ENCODE measurements around the gene TMEM259. TPM values are rescaled to one million over a fixed set of nuclear protein-coding genes. Genes with fewer than 3 reads are reported as not detected.

TMEM259 gene
- total RNA-seq, 1 experiment from 2014 or later = 202 TPM

- H3K36me3 ChIP-seq (ENCODE audit: control insufficient read depth in 1 of 2, insufficient read depth in 2 of 2, low read length in 2 of 2) = peaks cover 0 to 4% of the 10 kb centered on the region in 2 experiments; a peak in 2 of 4 replicates
- TSS peak; percentile 83 for BruUV-seq (replicated peaks)
- CTCF ChIA-PET = no interaction called here
- H3K9ac ChIP-seq (ENCODE audit: low read length) = no peak overlapping the region
- no peaks in the 10 kb centered on the region for H3K4me1 ChIP-seq (ENCODE audit: control insufficient read depth in 1 of 2, insufficient read depth in 2 of 2, low read length in 2 of 2)
- H3K9me3 ChIP-seq (ENCODE audit: control insufficient read depth in 1 of 2, insufficient read depth in 1 of 2, low read depth in 1 of 2, low read length in 2 of 2) = no peaks in the 10 kb centered on the region
- TF ChIP-seq MAX (IDR thresholded peaks at IDR 0.05) (no peak), SIN3A (IDR thresholded peaks at IDR 0.05; ENCODE audit: low read depth) (no peak), ZNF274 (IDR thresholded peaks at IDR 0.05; ENCODE audit: low read depth, low read length) (no peak), SRF (IDR thresholded peaks at IDR 0.05; ENCODE audit: low read depth) (no peak), TCF7L2 (IDR thresholded peaks at IDR 0.05; ENCODE audit: borderline replicate concordance, extremely low read depth, insufficient read depth, insufficient read length) (no peak), EZH2 (IDR thresholded peaks at IDR 0.05) (no peak), POLR2A (IDR thresholded peaks at IDR 0.05; ENCODE audit: borderline replicate concordance, extremely low read depth, insufficient read depth, insufficient read length) (no peak), CBX3 (IDR thresholded peaks at IDR 0.05; ENCODE audit: low read depth) (no peak), JUND (IDR thresholded peaks at IDR 0.05) (no peak), ZFX (IDR thresholded peaks at IDR 0.05) (no peak)
- intact Hi-C loops (cut with micrococcal nuclease) = no loop called here
- DNase-seq (ENCODE audit: low read depth, low spot score) (no peak), ATAC-seq (0 out of 2 replicates have a peak, but pooled peaks have one; percentile 21)
- no peak overlapping the region for H3K4me3 ChIP-seq (replicated peaks in 1 of 2; ENCODE audit: low read depth in 1 of 2, low read length in 2 of 2)
- no peaks in the 10 kb centered on the region for H3K9me2 ChIP-seq (ENCODE audit: insufficient read depth)
- no peaks in the 10 kb centered on the region; the same call in 1 of the 2 replicates for H4K20me1 ChIP-seq (ENCODE audit: insufficient read depth)
- H3K4me2 ChIP-seq (ENCODE audit: low read length) = no peak overlapping the region
- H2AFZ ChIP-seq (ENCODE audit: low read depth, low read length, poor library complexity, severe bottlenecking) = no peak overlapping the region
- H3K27me3 ChIP-seq (ENCODE audit: insufficient read depth, low read length) = no peaks in the 10 kb centered on the region
- H3K27ac ChIP-seq (ENCODE audit: low read depth, low read length) = no peak overlapping the region
- POLR2A ChIA-PET = no interaction called here
- H3K79me2 ChIP-seq (ENCODE audit: insufficient read depth, low read length) = peaks cover 14% of the 10 kb centered on the region
- RAD21 ChIA-PET (ENCODE audit: low non-redundant PET in 1 of 2, low total read pairs in 2 of 2, uncharacterized antibody in 2 of 2, unreplicated experiment in 2 of 2) = no interaction called here
These were observed 11.6 kb downstream of the TMEM259 start for GRCh38 chr19:1009041-1009980.

Data from HCT116 (cell line).